NCI-H1694 treated with DMSO at 0.1 percent for 48 hours (cell line): ENCODE data around the gene RNF40.

ENCODE experiments used
- DNase-seq: peaks from one replicate; lab custom pipeline; 2025; lab: John Stamatoyannopoulos, UW

RNF40 gene

GRCh38 chr16:30740364-30741251 is 21.5 kb upstream of the RNF40 start:
- no peak for DNase-seq

GRCh38 chr16:30741461-30741914 is 20.6 kb upstream of the RNF40 start:
- no peak for DNase-seq

- no peak for DNase-seq
These were observed 18.4 kb upstream of the RNF40 start for GRCh38 chr16:30743716-30744115.

- DNase-seq: no peak
These were observed 17.9 kb upstream of the RNF40 start for GRCh38 chr16:30744183-30744582.

- DNase-seq: no peak
These were observed 17.0 kb upstream of the RNF40 start for GRCh38 chr16:30745082-30745481.

- no peak for DNase-seq
These were observed 15.4 kb upstream of the RNF40 start for GRCh38 chr16:30746638-30747175.

GRCh38 chr16:30747331-30747730 is 14.8 kb upstream of the RNF40 start:
- DNase-seq: no peak

GRCh38 chr16:30747799-30748633 is 14.1 kb upstream of the RNF40 start, which contains the start of gene PHKG2:
PHKG2 (plus strand) TSS chr16:30748425; CDS start chr16:30748821, 396 bp downstream.
- DNase-seq: peak; percentile 96

GRCh38 chr16:30748634-30749445 is 13.3 kb upstream of the RNF40 start:
- no peak for DNase-seq

- DNase-seq: no peak
These were observed 11.9 kb upstream of the RNF40 start for GRCh38 chr16:30750201-30750600.

GRCh38 chr16:30750876-30751465 is 11.2 kb upstream of the RNF40 start:
- no peak for DNase-seq

GRCh38 chr16:30753596-30753995 is 8.5 kb upstream of the RNF40 start:
- DNase-seq: no peak

GRCh38 chr16:30755955-30756780 is 6.0 kb upstream of the RNF40 start:
- no peak for DNase-seq

- DNase-seq: no peak
These were observed 5.4 kb upstream of the RNF40 start for GRCh38 chr16:30756781-30757100.

GRCh38 chr16:30757316-30757715 is 4.8 kb upstream of the RNF40 start:
- no peak for DNase-seq

GRCh38 chr16:30758988-30759491 is 3.1 kb upstream of the RNF40 start:
- no peak for DNase-seq

GRCh38 chr16:30760001-30760559 is 2.0 kb upstream of the RNF40 start:
- no peak for DNase-seq

GRCh38 chr16:30760577-30761426 is 1.3 kb upstream of the RNF40 start:
- no peak for DNase-seq

GRCh38 chr16:30761427-30761927 is 645 bp upstream of the RNF40 start:
- no peak for DNase-seq
